Subcutaneous abdominal adipose tissue (tissue), 5 donors: ENCODE data around the gene PHF12.
A peak's percentile ranks its signal among the peaks of the same experiment; 100 is the strongest.

Experiments used
- H3K27ac ChIP-seq: one replicate; pipeline ENCODE4 v1.7.0; 2013; ENCODE audit warnings: low read depth, mild to moderate bottlenecking, inconsistent platforms, low read length, moderate library complexity
- H3K27me3 ChIP-seq, 5 donors: one replicate each; pipeline ENCODE4 v1.7.0; 2013; ENCODE audit warnings: low read length in 5 of 5, inconsistent platforms in 1 of 5; ENCODE audit not compliant: control insufficient read depth in 5 of 5, insufficient read depth in 4 of 5
- H3K36me3 ChIP-seq, 5 donors: one replicate each; pipeline ENCODE4 v1.7.0; 2013; ENCODE audit warnings: low read length in 5 of 5; ENCODE audit not compliant: control insufficient read depth in 5 of 5, insufficient read depth in 5 of 5
- H3K4me1 ChIP-seq, 5 donors: one replicate each; pipeline ENCODE4 v1.7.0; 2013; ENCODE audit warnings: low read length in 5 of 5, mild to moderate bottlenecking in 3 of 5, moderate library complexity in 1 of 5; ENCODE audit not compliant: control insufficient read depth in 5 of 5, insufficient read depth in 5 of 5
- H3K4me3 ChIP-seq, 5 donors: one replicate each; pipeline ENCODE4 v1.7.0; 2013; ENCODE audit warnings: low read length in 5 of 5, low read depth in 1 of 5
- H3K9ac ChIP-seq, 5 donors: one replicate each; pipeline ENCODE4 v1.7.0; 2013; ENCODE audit warnings: low read length in 5 of 5, mild to moderate bottlenecking in 4 of 5, moderate library complexity in 3 of 5
- H3K9me3 ChIP-seq, 5 donors: one replicate each; pipeline ENCODE4 v1.7.0; 2013; ENCODE audit warnings: low read length in 5 of 5; ENCODE audit not compliant: control insufficient read depth in 5 of 5
- donor health status: healthy.
- donor health status: healthy.
- donor health status: healthy.
- donor health status: healthy.
- donor health status: healthy.

PHF12 gene

GRCh38 chr17:28948873-28949184, 2.5 kb downstream of the PHF12 start:
- peak overlapping the region; percentile 79 for H3K27ac ChIP-seq
- H3K36me3 ChIP-seq, result peaks cover 0 to 3% (median 0%) of the 10 kb centered on the region in 5 donors
- peak overlapping the region; percentile 86 to 94 (median 92) for H3K4me3 ChIP-seq
- H3K9me3 ChIP-seq, result no peaks in the 10 kb centered on the region
- H3K4me1 ChIP-seq, result peaks cover 4 to 71% (median 63%) of the 10 kb centered on the region in 5 donors
- H3K9ac ChIP-seq, result peak overlapping the region; percentile 77 to 90 (median 88)
- no peaks in the 10 kb centered on the region for H3K27me3 ChIP-seq

DNA sequence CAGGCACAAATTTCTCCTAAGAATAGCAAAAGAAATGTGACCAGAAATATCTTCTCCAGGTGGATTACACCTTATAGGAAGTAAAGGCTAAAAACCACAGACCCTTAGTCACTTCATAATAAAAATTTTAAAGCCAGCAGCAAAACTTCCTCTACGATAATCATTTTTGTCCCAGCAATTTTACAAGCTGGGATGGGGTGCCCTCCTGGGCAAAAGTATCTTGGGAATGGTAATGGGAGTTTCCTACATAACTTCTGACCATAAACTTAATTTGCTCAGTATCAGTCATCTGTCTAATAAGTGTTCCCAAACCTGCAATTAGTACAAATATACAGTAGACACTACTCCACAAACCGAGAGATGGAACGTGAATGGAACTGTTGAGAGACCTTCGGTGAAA, 3.0 kb downstream of the PHF12 start:
- peak overlapping the region; percentile 86 to 94 (median 92) for H3K4me3 ChIP-seq
- peak overlapping the region; percentile 77 to 90 (median 88) for H3K9ac ChIP-seq
- H3K36me3 ChIP-seq, result peaks cover 0 to 3% (median 0%) of the 10 kb centered on the region in 5 donors
- H3K27me3 ChIP-seq, result no peaks in the 10 kb centered on the region
- H3K4me1 ChIP-seq, result peaks cover 4 to 69% (median 62%) of the 10 kb centered on the region in 5 donors
- H3K27ac ChIP-seq, result peak overlapping the region; percentile 79
- H3K9me3 ChIP-seq, result no peaks in the 10 kb centered on the region

DNA sequence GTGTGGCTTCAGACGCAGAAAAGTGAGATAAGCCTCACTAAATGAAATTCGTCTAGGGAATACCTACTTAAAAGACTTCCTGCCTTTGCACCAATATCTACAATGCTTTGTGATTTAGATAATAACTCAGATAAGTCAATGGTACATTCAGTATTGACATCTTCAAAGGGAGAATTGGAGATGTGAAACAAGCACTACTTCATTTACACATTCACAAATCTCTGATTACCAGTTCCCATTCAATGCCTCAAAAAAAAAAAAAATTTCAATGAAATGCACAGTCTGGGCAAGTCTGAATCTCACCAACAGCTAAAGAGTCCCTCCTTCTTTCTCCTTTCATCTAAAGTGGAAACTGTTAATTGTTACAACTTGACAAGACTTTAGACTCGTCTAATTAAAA, 3.7 kb downstream of the PHF12 start:
- Histone ChIP-seq H3K36me3 (peaks cover 0 to 7% (median 3%) of the 10 kb centered on the region in 5 donors), H3K9ac (peak overlapping the region in 1 of 5 donors; percentile 89), H3K27ac (peak overlapping the region; percentile 79), H3K9me3 (no peaks in the 10 kb centered on the region), H3K4me1 (peaks cover 4 to 62% (median 58%) of the 10 kb centered on the region in 5 donors), H3K4me3 (no peak overlapping the region), H3K27me3 (no peaks in the 10 kb centered on the region)

GRCh38 chr17:28946239-28946638, 5.1 kb downstream of the PHF12 start:
- peaks cover 2 to 57% (median 54%) of the 10 kb centered on the region in 5 donors for H3K4me1 ChIP-seq

DNA sequence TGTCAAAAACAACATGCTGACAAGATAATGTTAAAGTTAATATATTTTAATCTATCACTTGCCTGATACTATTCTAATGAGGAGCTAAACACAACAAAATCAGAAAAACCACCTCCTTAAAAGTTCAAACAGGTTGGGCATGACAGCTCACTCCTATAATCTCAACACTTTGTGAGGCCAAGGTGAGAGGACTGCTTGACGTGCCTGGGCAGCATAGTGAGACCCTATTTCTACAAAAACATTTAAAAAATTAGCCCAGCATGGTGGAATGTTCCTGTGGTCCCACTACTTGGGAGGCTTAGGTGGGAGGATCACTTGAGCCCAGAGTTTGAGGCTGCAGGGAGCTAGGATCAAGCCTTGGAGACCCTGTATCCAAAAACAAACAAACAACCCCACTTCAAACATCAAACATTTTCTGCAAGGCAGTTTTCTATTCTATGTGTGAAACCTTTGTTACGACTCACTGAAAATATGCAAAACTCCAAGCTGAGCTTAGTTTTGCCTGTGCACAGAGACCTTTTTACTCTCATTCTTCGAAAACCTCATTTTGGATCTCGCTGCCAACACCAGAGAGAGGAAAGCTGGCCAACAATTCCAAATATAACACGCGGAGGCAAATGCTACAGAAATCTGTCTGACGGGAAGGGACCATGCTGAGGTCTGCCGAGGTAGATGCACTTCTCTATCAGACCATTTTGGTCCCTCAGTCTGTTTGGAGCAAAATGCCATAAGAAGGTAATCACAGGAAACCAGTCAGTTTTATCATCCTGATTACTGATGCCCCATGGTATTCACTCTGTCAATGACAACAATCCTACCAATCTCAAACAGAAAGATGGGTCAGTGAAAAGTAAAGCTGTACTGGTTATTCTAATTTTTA, 6.2 kb downstream of the PHF12 start:
- Histone ChIP-seq H3K4me1 (peaks cover 6 to 62% (median 58%) of the 10 kb centered on the region in 5 donors), H3K27me3 (no peaks in the 10 kb centered on the region), H3K27ac (peak overlapping the region; percentile 60), H3K36me3 (peaks cover 0 to 7% (median 3%) of the 10 kb centered on the region in 5 donors), H3K9me3 (no peaks in the 10 kb centered on the region), H3K9ac (peak overlapping the region in 3 of 5 donors; percentile 20 to 63 (median 38)), H3K4me3 (peak overlapping the region in 1 of 5 donors; percentile 13)

More at GRCh38 chr17:28946239-28946638, 5.1 kb downstream of the PHF12 start:
- no peaks in the 10 kb centered on the region for H3K27me3 ChIP-seq
- no peak overlapping the region for H3K4me3 ChIP-seq
- peaks cover 0 to 7% (median 3%) of the 10 kb centered on the region in 5 donors for H3K36me3 ChIP-seq
- no peaks in the 10 kb centered on the region for H3K9me3 ChIP-seq
- peak overlapping the region in 3 of 5 donors; percentile 1 to 31 (median 21) for H3K9ac ChIP-seq
- H3K27ac ChIP-seq, result peak overlapping the region; percentile 60

DNA sequence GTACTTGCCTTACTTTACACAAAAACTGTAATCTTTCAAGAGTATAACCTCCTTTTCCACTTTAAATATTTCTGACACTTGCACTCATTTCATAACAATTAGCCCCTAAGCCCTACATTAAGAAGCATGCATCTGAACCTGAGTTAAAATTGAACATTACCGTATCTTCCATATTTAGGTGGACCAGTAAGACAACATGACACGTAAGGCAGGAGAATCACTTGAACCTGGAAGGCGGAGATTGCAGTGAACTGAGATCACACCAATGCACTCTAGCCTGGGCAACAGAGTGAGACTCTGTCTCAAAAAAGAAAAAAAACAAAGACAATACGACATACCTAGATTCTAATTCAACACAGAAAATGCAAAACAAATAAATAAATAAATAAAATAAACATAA, 7.0 kb downstream of the PHF12 start:
- Histone ChIP-seq H3K4me1 (peaks cover 6 to 65% (median 55%) of the 10 kb centered on the region in 5 donors), H3K27ac (no peak overlapping the region), H3K36me3 (peaks cover 0 to 7% (median 3%) of the 10 kb centered on the region in 5 donors), H3K27me3 (no peaks in the 10 kb centered on the region), H3K9me3 (no peaks in the 10 kb centered on the region), H3K4me3 (no peak overlapping the region), H3K9ac (no peak overlapping the region)

DNA sequence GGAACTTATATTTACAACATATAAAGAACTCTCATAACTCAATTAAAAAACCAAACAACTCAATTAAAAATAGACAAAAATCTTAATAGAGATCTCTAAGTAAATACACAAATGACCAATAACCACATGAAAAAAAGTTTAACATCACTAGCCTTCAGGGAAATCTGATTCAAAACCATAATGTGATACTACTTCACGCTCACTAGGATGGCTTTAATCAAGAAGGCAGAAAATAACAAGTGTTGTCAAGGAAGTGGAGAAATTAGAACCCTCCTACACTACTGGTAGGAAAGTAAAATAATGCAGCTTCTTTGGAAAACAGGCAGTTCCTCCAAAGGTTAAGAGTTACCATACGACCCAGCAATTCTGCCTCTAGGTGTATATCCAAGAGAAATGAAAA, 8.4 kb downstream of the PHF12 start:
- Histone ChIP-seq H3K36me3 (peaks cover 0 to 10% (median 3%) of the 10 kb centered on the region in 5 donors), H3K4me1 (peaks cover 4 to 65% (median 54%) of the 10 kb centered on the region in 5 donors), H3K9ac (no peak overlapping the region), H3K27me3 (no peaks in the 10 kb centered on the region), H3K9me3 (no peaks in the 10 kb centered on the region), H3K27ac (no peak overlapping the region), H3K4me3 (no peak overlapping the region)

DNA sequence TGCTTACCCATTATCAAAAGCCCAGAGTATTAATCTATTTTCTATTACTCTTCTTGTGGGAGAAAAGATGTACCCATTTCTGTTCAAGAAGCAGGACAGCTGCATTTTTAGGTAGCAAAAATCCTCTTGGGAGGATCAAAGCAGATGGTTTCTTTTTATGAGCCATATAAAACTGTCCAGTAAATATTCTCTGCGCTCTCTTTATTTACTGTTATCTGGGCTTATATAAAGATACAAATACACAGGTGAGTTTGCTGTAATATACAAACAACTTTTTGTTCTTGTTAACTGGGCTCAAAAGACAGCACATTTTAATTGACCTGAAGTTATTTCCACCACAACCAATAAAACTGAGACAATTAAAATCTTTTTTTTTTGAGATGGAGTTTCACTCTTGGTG, 10.1 kb downstream of the PHF12 start:
- Histone ChIP-seq H3K4me3 (no peak overlapping the region), H3K4me1 (peaks cover 4 to 72% (median 56%) of the 10 kb centered on the region in 5 donors), H3K9ac (no peak overlapping the region), H3K27me3 (no peaks in the 10 kb centered on the region), H3K27ac (no peak overlapping the region), H3K36me3 (peaks cover 0 to 10% (median 3%) of the 10 kb centered on the region in 5 donors), H3K9me3 (no peaks in the 10 kb centered on the region)

DNA sequence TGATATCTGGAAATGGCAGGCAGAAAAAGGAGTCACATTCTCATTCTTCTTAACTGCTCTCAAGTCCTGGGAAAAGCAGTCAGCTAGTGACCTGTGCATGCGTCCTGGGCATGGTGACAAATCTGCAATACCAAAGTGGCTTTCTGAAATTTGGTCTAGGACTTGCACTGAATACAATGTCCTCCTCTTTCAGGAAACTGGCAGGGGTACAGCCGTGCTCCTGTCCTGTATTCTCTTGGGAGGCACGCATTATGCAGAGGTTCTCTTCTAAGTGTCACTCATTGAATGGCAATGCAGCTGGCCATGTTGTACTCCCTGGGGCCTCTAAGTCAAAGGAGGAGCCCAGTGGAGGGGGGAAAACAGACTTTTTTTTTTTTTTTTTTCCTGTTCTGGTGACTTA, 10.6 kb downstream of the PHF12 start:
- Histone ChIP-seq H3K4me1 (peaks cover 4 to 71% (median 54%) of the 10 kb centered on the region in 5 donors), H3K9ac (peak overlapping the region in 2 of 5 donors; percentile 3 to 17), H3K36me3 (peaks cover 0 to 10% (median 3%) of the 10 kb centered on the region in 5 donors), H3K9me3 (no peaks in the 10 kb centered on the region), H3K4me3 (no peak overlapping the region), H3K27me3 (no peaks in the 10 kb centered on the region), H3K27ac (no peak overlapping the region)

- peaks cover 4 to 65% (median 50%) of the 10 kb centered on the region in 5 donors for H3K4me1 ChIP-seq
- peak overlapping the region in 1 of 5 donors; percentile 3 for H3K9ac ChIP-seq
- H3K27me3 ChIP-seq, result no peaks in the 10 kb centered on the region
- no peak overlapping the region for H3K4me3 ChIP-seq
- H3K27ac ChIP-seq, result no peak overlapping the region
- H3K9me3 ChIP-seq, result no peaks in the 10 kb centered on the region
- H3K36me3 ChIP-seq, result peaks cover 0 to 10% (median 3%) of the 10 kb centered on the region in 5 donors
Measured at GRCh38 chr17:28940142-28940541, 11.2 kb downstream of the PHF12 start.
